ENCODE results near the gene COPB1.
A peak's percentile ranks its signal among the peaks of the same experiment; 100 is the strongest.

Gene COPB1

GRCh38 chr11:14518820-14519219 lies 19.2 kb upstream of the COPB1 start:
- no peak for DNase-seq (ENCODE audit: extremely low read depth in 1 of 2, low read depth in 1 of 2)

GRCh38 chr11:14513800-14514199 lies 14.2 kb upstream of the COPB1 start:
- no peak for DNase-seq (ENCODE audit: extremely low read depth in 1 of 2, low read depth in 1 of 2)

GRCh38 chr11:14506532-14506931 lies 6.9 kb upstream of the COPB1 start:
- DNase-seq (ENCODE audit: extremely low read depth in 1 of 2, low read depth in 1 of 2) = no peak

GRCh38 chr11:14503023-14503422 lies 3.4 kb upstream of the COPB1 start:
- no peak for DNase-seq (ENCODE audit: extremely low read depth in 1 of 2, low read depth in 1 of 2)

GRCh38 chr11:14502039-14502438 lies 2.4 kb upstream of the COPB1 start:
- DNase-seq (ENCODE audit: extremely low read depth in 1 of 2, low read depth in 1 of 2) = no peak

GRCh38 chr11:14500181-14500651 lies 605 bp upstream of the COPB1 start:
- peak in 1 of 2 donors; percentile 12 for DNase-seq (ENCODE audit: extremely low read depth in 1 of 2, low read depth in 1 of 2)

GRCh38 chr11:14499178-14499559 lies 442 bp downstream of the COPB1 start:
- peak in 1 of 2 donors; percentile 2 for DNase-seq (ENCODE audit: extremely low read depth in 1 of 2, low read depth in 1 of 2)

GRCh38 chr11:14480716-14481115 lies 18.9 kb downstream of the COPB1 start:
- DNase-seq (ENCODE audit: extremely low read depth in 1 of 2, low read depth in 1 of 2) = no peak

- DNase-seq (ENCODE audit: extremely low read depth in 1 of 2, low read depth in 1 of 2) = no peak
Observed at GRCh38 chr11:14471127-14471526, 28.5 kb downstream of the COPB1 start.

- no peak for DNase-seq (ENCODE audit: extremely low read depth in 1 of 2, low read depth in 1 of 2)
Observed at GRCh38 chr11:14463623-14464022, 36.0 kb downstream of the COPB1 start.

GRCh38 chr11:14460147-14460546 lies 39.5 kb downstream of the COPB1 start:
- no peak for DNase-seq (ENCODE audit: extremely low read depth in 1 of 2, low read depth in 1 of 2)

- DNase-seq (ENCODE audit: extremely low read depth in 1 of 2, low read depth in 1 of 2) = no peak
Observed at GRCh38 chr11:14458377-14458776, 41.2 kb downstream of the COPB1 start.

- DNase-seq (ENCODE audit: extremely low read depth in 1 of 2, low read depth in 1 of 2) = no peak
Observed at GRCh38 chr11:14455648-14456430, 43.8 kb downstream of the COPB1 start.

- no peak for DNase-seq (ENCODE audit: extremely low read depth in 1 of 2, low read depth in 1 of 2)
Observed at GRCh38 chr11:14454861-14455632, 44.6 kb downstream of the COPB1 start.

- DNase-seq (ENCODE audit: extremely low read depth in 1 of 2, low read depth in 1 of 2) = no peak
Observed at GRCh38 chr11:14451825-14452224, 47.8 kb downstream of the COPB1 start.

- DNase-seq (ENCODE audit: extremely low read depth in 1 of 2, low read depth in 1 of 2) = no peak
Observed at GRCh38 chr11:14449302-14449714, 50.3 kb downstream of the COPB1 start.

GRCh38 chr11:14448240-14448639 lies 51.4 kb downstream of the COPB1 start:
- no peak for DNase-seq (ENCODE audit: extremely low read depth in 1 of 2, low read depth in 1 of 2)

GRCh38 chr11:14446701-14447169 lies 52.9 kb downstream of the COPB1 start:
- DNase-seq (ENCODE audit: extremely low read depth in 1 of 2, low read depth in 1 of 2) = no peak

- DNase-seq (ENCODE audit: extremely low read depth in 1 of 2, low read depth in 1 of 2) = no peak
Observed at GRCh38 chr11:14445542-14446530, 53.8 kb downstream of the COPB1 start.

- no peak for DNase-seq (ENCODE audit: extremely low read depth in 1 of 2, low read depth in 1 of 2)
Observed at GRCh38 chr11:14444441-14445189, 55.0 kb downstream of the COPB1 start.
